Spleen (tissue), 7 donors: ENCODE results near the gene SPO11.

ENCODE experiments used
- POLR2AphosphoS5 ChIP-seq, 3 donors: sonication (generic); formaldehyde crosslinking; IDR thresholded peaks; one replicate each; pipeline ENCODE4 v1.5.1; 2017; ENCODE audit warnings: antibody characterized with exemption in 3 of 3
- TF ChIP-seq, protein P1 (sequence below), 11 experiments: fragments of 200-600 bp in 7 of 11; fragments of 450-650 bp in 4 of 11; sonication (generic) in 4 of 11; IDR thresholded peaks in 8 of 11; conservative IDR thresholded peaks in 3 of 11; 1 replicate in 7 of 11; 2 replicates in 4 of 11; pipeline versions ENCODE4 v1.4.0 to v1.8.0; 2016 to 2021; ENCODE audit warnings: antibody characterized with exemption in 11 of 11, inconsistent platforms in 4 of 11, mild to moderate bottlenecking in 1 of 11
- donor health status: DM: no; HTN: no; CAD: no; lungs with moderate emphysema.
- donor health status: DM: no; HTN: no; CAD: no.
- donor health status: DM: no; HTN: no; CAD: no.

- no peak for TF ChIP-seq POLR2AphosphoS5 (IDR thresholded peaks at IDR 0.05)
- TF ChIP-seq, protein P1, sequence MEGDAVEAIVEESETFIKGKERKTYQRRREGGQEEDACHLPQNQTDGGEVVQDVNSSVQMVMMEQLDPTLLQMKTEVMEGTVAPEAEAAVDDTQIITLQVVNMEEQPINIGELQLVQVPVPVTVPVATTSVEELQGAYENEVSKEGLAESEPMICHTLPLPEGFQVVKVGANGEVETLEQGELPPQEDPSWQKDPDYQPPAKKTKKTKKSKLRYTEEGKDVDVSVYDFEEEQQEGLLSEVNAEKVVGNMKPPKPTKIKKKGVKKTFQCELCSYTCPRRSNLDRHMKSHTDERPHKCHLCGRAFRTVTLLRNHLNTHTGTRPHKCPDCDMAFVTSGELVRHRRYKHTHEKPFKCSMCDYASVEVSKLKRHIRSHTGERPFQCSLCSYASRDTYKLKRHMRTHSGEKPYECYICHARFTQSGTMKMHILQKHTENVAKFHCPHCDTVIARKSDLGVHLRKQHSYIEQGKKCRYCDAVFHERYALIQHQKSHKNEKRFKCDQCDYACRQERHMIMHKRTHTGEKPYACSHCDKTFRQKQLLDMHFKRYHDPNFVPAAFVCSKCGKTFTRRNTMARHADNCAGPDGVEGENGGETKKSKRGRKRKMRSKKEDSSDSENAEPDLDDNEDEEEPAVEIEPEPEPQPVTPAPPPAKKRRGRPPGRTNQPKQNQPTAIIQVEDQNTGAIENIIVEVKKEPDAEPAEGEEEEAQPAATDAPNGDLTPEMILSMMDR (IDR thresholded peaks at IDR 0.05 in 8 of 11, conservative IDR thresholded peaks at IDR 0.05 in 3 of 11) = no peak
Observed at GRCh38 chr20:57378646-57379262, 49.2 kb downstream of the SPO11 start.
